Activated naive CD8-positive, alpha-beta T cell treated with anti-CD3 and anti-CD28 coated beads, Interleukin-2, amount 50 U/mL, for 16 hours (primary cell): ENCODE results near the gene ABTB2.

Experiments used
- DNase-seq: peaks from one replicate; pipeline ENCODE4 v3.0.0-alpha.2; 2020; ENCODE audit warnings: low read depth, low spot score

Gene ABTB2

GRCh38 chr11:34150494-34151151 is 207.2 kb downstream of the ABTB2 start:
- DNase-seq, result no peak

- no peak for DNase-seq
These were observed 208.0 kb downstream of the ABTB2 start for GRCh38 chr11:34149786-34150185.

- DNase-seq, result no peak
These were observed 208.5 kb downstream of the ABTB2 start for GRCh38 chr11:34149274-34149673.

- DNase-seq, result no peak
These were observed 209.2 kb downstream of the ABTB2 start for GRCh38 chr11:34148504-34149165.

GRCh38 chr11:34147581-34147980 is 210.2 kb downstream of the ABTB2 start:
- no peak for DNase-seq

GRCh38 chr11:34146866-34147265 is 210.9 kb downstream of the ABTB2 start:
- no peak for DNase-seq

- no peak for DNase-seq
These were observed 211.4 kb downstream of the ABTB2 start for GRCh38 chr11:34146411-34146810.

GRCh38 chr11:34145847-34146381 is 211.9 kb downstream of the ABTB2 start:
- no peak for DNase-seq

GRCh38 chr11:34145073-34145472 is 212.7 kb downstream of the ABTB2 start:
- no peak for DNase-seq

- no peak for DNase-seq
These were observed 214.8 kb downstream of the ABTB2 start for GRCh38 chr11:34143048-34143447.

GRCh38 chr11:34140149-34140548 is 217.7 kb downstream of the ABTB2 start:
- DNase-seq, result no peak

- no peak for DNase-seq
These were observed 218.5 kb downstream of the ABTB2 start for GRCh38 chr11:34139346-34139745.

GRCh38 chr11:34136420-34136819 is 221.4 kb downstream of the ABTB2 start:
- no peak for DNase-seq

GRCh38 chr11:34135439-34135838 is 222.4 kb downstream of the ABTB2 start:
- no peak for DNase-seq

- DNase-seq, result no peak
These were observed 223.0 kb downstream of the ABTB2 start for GRCh38 chr11:34134765-34135164.

GRCh38 chr11:34132261-34132965 is 225.4 kb downstream of the ABTB2 start:
- DNase-seq, result no peak

- no peak for DNase-seq
These were observed 229.0 kb downstream of the ABTB2 start for GRCh38 chr11:34128824-34129223.

GRCh38 chr11:34126959-34127848 is 230.6 kb downstream of the ABTB2 start:
- no peak for DNase-seq

- no peak for DNase-seq
These were observed 232.7 kb downstream of the ABTB2 start for GRCh38 chr11:34124885-34125668.

- no peak for DNase-seq
These were observed 237.2 kb downstream of the ABTB2 start for GRCh38 chr11:34120651-34121050.

GRCh38 chr11:34114471-34114870 is 243.3 kb downstream of the ABTB2 start:
- DNase-seq, result no peak
